ENCODE data around the gene MRC1.

Gene MRC1

DNA sequence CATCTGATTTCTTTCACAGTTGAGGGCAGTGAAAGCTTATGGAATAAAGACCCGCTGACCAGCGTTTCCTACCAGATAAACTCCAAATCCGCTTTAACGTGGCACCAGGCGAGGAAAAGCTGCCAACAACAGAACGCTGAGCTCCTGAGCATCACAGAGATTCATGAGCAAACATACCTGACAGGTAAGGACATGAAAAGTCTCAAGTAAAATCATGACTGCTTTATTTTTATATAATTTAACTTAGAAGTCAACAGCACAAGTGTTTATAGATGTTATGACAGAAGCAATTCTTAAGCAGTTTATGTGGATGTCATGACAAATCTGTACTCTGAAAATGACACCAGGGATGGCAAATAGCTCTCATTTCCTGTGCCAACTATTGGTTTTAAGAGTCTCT lies 24.5 kb downstream of the MRC1 start:
- no peak for DNase-seq (ENCODE audit: low spot score)
- TF ChIP-seq, protein P1, sequence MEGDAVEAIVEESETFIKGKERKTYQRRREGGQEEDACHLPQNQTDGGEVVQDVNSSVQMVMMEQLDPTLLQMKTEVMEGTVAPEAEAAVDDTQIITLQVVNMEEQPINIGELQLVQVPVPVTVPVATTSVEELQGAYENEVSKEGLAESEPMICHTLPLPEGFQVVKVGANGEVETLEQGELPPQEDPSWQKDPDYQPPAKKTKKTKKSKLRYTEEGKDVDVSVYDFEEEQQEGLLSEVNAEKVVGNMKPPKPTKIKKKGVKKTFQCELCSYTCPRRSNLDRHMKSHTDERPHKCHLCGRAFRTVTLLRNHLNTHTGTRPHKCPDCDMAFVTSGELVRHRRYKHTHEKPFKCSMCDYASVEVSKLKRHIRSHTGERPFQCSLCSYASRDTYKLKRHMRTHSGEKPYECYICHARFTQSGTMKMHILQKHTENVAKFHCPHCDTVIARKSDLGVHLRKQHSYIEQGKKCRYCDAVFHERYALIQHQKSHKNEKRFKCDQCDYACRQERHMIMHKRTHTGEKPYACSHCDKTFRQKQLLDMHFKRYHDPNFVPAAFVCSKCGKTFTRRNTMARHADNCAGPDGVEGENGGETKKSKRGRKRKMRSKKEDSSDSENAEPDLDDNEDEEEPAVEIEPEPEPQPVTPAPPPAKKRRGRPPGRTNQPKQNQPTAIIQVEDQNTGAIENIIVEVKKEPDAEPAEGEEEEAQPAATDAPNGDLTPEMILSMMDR (IDR thresholded peaks at IDR 0.05; ENCODE audit: borderline replicate concordance, control extremely low read depth, extremely low read depth, insufficient read depth, missing control alignments), result no peak
- in situ Hi-C loops (cut with MboI; ENCODE audit: low sequenced_read_pairs, unreplicated experiment), result no loop called here

DNA sequence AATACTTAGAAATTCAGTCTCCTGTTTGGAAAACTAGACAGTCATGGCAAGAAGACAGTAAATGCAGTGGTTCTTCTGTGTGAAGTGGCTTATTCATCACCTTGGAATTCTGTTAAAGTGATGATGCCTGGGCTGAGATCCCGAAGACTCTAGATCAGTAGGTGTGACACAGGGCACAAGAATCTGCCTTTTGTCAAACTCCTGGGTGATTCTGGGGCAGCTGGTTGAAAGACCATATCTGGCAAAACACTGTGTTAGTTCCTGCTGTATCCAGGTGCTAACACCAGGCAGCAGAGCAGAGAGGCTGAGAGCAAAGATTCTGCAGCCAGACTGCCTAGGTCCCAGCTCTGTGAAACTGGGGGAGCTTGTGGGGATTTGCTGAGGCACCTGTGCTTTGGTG lies 26.5 kb downstream of the MRC1 start:
- TF ChIP-seq, protein P1 (IDR thresholded peaks at IDR 0.05; ENCODE audit: borderline replicate concordance, control extremely low read depth, extremely low read depth, insufficient read depth, missing control alignments), result no peak
- in situ Hi-C loops (cut with MboI; ENCODE audit: low sequenced_read_pairs, unreplicated experiment), result no loop called here
- DNase-seq (ENCODE audit: low spot score), result no peak

DNA sequence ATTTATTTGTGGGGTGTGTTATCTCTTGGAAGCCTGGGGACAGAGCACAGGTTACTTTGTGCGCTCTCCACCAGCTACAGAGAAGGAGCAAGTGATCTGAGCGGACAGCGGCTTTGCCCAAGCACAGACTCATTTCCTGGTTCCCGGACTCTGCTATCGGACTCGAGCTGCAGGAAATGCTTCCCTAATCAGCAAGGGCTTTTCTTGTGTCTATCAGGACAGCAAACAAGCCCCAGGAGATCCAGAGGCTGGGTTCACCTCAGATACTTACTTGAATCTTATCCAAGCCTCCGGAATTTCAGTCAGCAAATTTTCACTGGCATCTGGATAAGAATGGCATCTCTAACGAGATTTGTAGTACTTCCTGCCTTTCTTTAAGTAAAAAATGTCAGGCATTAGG lies 27.8 kb downstream of the MRC1 start:
- in situ Hi-C loops (cut with MboI; ENCODE audit: low sequenced_read_pairs, unreplicated experiment), result no loop called here
- no peak for DNase-seq (ENCODE audit: low spot score)
- TF ChIP-seq, protein P1 (IDR thresholded peaks at IDR 0.05; ENCODE audit: borderline replicate concordance, control extremely low read depth, extremely low read depth, insufficient read depth, missing control alignments), result no peak

DNA sequence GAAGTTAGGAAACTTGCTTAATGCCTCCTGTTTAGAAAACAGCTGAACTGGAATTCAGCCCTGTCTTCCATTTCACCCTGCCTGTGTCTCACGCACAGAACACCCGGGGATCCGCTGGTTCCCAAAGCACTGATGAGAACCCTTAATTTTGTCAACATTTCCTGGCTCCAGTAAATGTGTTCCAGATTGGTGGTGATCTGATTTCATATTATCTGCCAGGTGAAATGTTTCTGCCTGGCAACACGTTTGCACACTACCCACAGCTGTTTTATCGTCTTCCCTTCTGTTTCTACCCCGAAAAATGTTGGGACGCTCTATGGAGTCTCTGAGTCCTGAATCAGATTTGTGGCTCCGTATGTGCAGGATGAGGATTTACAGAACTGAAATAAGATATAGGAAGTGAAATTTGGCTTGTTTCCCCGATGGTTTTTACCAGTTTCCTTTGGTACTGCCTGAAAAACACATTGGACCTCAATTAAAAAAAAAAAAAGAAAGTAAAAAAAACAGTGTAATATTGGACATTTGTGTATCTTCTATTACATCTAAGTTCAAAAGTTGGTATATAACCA lies 29.0 kb downstream of the MRC1 start:
- DNase-seq (ENCODE audit: low spot score), result no peak
- TF ChIP-seq, protein P1 (IDR thresholded peaks at IDR 0.05; ENCODE audit: borderline replicate concordance, control extremely low read depth, extremely low read depth, insufficient read depth, missing control alignments), result no peak
- in situ Hi-C loops (cut with MboI; ENCODE audit: low sequenced_read_pairs, unreplicated experiment), result no loop called here

DNA sequence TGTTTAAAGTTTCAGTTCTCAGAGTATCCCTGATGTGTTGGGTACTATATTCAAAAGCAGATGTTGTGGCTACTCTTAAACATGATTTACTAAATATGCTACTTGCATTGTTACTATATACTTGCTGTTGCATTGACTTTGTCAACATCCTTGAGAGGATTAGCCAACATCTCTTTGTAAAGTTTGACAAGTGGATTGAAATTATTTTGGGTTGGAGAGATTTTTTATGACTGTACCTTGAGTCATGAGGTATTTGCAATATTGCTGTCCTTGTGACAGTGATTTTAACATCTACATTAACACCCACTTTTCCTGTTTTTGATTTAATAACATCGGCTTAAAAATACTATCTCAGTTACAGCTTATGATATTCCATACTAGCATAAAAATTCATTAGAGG lies 31.9 kb downstream of the MRC1 start:
- in situ Hi-C loops (cut with MboI; ENCODE audit: low sequenced_read_pairs, unreplicated experiment), result no loop called here
- DNase-seq (ENCODE audit: low spot score), result no peak
- TF ChIP-seq, protein P1 (IDR thresholded peaks at IDR 0.05; ENCODE audit: borderline replicate concordance, control extremely low read depth, extremely low read depth, insufficient read depth, missing control alignments), result no peak

DNA sequence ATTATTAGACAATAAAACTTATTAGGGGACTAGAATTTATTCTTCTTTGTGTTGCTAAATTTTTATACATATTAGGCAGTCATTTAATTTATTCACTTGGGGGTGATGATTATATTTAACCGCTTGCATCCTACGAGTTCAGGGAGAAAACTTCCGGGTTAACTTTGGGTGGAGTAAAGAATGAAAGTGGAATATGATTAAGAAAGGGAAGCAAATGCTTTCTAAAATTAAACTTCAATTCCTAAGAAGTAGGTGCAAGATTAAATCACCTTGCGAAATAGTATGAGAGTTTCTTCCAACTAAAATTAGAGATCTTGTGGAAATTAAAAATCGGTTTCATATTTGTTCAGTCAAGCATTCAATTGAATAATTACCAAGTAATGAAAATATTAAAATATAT lies 33.5 kb downstream of the MRC1 start:
- in situ Hi-C loops (cut with MboI; ENCODE audit: low sequenced_read_pairs, unreplicated experiment), result no loop called here

More for the DNA sequence above, 33.5 kb downstream of the MRC1 start:
- no peak for DNase-seq (ENCODE audit: low spot score)
- TF ChIP-seq, protein P1 (IDR thresholded peaks at IDR 0.05; ENCODE audit: borderline replicate concordance, control extremely low read depth, extremely low read depth, insufficient read depth, missing control alignments), result no peak
